A673 (cell line): ENCODE data around the gene KRT36.

Source experiments
- EZH2 ChIP-seq: fragments of 200-600 bp; sonication (generic); IDR thresholded peaks from 2 replicates; pipeline ENCODE4 v1.6.1; 2017; ENCODE audit warnings: borderline replicate concordance, low read depth, mild to moderate bottlenecking, mixed read lengths, antibody characterized with exemption, low read length; ENCODE audit not compliant: poor library complexity, severe bottlenecking
- TF ChIP-seq, protein P1 (sequence below): fragments of 300-800, 200-600 bp; sonication (generic); conservative IDR thresholded peaks from 2 replicates; pipeline ENCODE4 v1.5.1; 2017; ENCODE audit warnings: low read depth, mild to moderate bottlenecking, antibody characterized with exemption, low read length, moderate library complexity, mixed read lengths

DNA sequence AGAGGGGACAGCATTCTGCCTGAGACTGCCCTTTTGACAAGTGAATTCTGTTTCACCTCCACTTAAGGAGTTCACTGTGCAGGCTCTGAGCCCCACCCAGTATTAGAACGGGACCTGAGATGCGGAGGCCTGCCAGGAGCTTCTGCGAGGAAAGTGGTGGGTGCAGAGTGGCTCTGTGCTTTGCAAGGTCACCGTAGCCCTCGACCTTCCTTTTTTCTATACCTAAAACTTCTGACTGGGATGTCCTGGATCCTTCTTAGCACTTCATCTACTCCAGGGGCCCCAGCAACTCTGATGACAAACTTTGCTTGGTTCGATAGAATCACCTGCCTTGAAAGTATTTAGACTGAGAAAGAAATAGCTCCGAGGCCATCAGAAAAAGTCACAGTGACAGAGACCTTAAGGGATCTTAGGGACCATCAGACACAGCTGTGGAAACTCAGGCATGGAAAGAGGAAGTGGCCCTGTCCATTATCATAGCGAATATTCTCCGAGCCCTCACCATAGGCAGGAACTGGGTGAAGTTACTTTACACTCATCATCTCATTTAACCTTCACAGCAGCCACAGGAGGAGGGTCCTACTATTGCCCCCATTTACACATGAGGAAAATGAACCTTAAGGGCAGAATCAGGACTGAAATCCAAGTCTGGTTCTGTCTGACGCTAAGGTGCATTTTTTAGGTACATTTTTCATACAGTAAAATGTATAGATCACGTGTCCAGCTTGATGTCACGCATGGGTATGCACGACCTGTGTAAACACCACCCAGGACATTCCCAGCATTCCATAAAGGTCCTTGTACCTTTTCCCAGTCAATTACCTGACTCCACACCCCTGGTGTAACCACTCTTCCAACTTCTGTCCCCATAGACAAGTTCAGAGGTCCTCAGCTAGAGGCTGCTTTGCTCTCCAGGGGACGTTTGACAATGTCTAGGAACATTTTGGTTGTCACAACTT lies 16.4 kb upstream of the KRT36 start:
- TF ChIP-seq, protein P1, sequence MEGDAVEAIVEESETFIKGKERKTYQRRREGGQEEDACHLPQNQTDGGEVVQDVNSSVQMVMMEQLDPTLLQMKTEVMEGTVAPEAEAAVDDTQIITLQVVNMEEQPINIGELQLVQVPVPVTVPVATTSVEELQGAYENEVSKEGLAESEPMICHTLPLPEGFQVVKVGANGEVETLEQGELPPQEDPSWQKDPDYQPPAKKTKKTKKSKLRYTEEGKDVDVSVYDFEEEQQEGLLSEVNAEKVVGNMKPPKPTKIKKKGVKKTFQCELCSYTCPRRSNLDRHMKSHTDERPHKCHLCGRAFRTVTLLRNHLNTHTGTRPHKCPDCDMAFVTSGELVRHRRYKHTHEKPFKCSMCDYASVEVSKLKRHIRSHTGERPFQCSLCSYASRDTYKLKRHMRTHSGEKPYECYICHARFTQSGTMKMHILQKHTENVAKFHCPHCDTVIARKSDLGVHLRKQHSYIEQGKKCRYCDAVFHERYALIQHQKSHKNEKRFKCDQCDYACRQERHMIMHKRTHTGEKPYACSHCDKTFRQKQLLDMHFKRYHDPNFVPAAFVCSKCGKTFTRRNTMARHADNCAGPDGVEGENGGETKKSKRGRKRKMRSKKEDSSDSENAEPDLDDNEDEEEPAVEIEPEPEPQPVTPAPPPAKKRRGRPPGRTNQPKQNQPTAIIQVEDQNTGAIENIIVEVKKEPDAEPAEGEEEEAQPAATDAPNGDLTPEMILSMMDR, result no peak
- no peak for TF ChIP-seq EZH2
